SKM-1 treated with dmso at 0.1 percent for 144 hours (cell line): ENCODE results near the gene SPAG5.

Source experiments
- DNase-seq: peaks from one replicate; lab custom pipeline; 2025; ENCODE audit not compliant: unreplicated experiment; lab: John Stamatoyannopoulos, UW

SPAG5 gene

DNA sequence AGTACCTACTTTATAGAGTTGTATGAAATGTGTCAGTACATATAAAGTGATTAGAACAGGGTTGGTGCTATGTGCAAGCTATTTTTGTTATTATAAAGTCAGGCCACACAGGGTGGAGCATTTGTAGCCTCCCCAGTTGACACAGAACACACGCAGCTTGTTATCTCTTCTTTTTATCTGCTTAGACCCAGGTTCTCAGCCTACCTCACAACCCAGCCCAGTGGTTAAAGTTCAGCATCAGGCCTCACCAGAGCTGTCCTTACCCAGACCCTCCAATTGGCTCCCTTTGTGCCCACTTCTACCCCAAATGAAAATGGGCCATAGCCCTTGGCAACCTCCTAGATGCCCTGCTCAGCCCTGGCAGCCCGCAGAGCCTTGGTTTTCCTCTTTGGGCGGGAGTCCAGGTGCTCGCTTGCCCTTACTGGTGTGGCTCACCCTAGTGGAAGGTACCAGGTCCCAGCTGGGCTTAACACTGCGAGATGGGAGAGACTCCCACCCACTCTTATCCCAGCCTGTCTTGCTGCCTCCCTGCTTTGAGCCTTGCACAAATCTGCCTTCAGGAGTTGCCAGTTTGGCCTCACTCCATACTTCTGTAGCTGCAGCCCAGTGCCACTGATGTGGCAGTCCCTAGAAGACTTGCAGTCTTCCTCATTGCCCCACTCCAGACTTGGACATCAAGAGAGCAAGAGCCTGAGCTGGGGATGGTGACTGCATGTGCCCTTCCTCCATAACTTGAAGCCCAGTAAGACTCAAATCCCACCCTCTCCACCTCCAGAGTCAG lies 26.4 kb downstream of the SPAG5 start:
- DNase-seq: no peak

DNA sequence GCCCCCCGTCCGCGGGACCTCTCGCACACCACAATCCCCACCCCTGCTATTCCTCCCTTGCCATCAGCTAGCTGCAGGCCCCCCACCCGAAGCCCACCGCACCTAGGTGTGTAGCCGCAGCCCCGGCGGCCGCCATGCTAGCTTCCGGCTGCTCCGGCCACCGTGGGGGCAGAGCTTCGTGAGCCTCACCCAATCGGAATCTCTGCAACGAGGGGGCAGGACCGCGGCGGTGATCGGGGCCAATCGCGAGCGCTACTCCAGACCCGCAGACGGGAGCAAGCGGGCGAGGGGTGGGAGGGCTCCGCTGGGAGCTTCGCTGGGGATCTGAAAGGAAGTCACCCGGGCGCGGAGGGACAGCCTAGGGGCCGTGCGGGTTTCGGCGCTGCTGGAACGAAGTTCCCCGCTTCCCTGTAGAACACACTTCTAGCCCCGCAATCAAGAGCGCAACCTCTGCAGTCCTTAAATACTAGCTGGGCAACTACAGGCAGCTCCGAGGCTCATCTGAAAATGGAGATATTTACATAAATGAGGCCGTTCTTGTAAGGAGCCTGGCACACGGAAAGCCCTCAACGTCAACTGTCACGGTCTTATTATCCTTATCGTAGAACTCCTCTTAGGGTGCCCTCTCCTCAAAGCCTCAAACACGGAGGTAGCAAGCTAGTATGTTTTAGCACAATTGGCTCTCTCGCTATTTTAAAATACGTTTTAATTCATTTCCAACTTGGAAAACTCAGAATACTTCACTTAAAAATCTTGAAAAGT lies 27.3 kb downstream of the SPAG5 start, which contains the start of gene PIGS:
TSS of gene PIGS (minus strand) at position 164 of the 762 bp plus-strand sequence. CDS start at position 136, 28 bp downstream.
- peak; percentile 87 for DNase-seq

DNA sequence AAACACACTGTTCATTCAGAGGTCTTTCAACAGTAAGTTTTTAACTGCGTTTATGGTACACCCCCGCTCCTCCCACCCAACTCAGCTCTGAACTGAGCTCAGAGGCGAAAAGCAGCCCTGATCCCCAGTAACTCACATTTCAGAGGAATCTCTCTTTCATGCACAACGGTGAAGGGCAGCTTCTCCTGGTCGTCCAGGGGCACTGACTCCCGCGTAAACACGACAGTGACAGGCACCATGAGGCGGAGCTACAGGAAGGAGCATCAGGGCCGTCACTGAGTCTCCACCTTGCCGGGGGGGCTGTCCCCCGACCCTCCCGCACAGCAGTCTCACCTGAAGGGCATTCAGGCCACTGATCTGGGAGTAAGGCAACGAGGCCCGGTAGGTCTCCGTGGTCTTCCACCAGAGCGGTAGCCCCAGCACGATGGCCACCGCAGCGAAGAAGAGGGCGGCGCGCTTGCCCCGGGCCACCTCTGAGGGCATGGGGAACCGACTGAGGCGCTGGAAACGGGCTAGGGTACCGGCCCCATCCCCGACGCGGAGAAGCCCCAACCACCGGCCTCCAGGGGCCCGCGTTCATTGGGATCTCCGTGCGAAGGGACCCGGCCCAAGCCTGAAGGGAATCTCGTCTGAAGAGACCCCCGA lies 28.0 kb downstream of the SPAG5 start:
- DNase-seq: peak; percentile 7

DNA sequence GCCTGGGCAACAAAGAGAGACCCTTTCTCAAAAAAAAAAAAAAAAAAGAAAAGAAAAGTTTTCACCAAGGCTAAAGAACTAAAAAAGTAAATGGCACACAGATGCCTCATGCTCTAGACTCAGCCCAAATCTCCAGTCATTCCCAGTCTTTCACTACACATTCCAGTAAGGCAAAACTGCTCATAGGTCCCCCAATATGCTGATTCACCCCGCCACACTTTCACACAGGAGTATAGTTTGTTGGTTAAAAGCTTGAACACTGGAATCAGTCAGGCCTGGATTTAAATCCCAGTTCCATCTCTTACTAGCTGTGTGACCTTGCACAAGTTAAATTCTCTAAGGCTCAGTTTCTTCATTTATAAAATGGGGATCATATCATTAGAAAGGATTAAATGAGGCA lies 29.4 kb downstream of the SPAG5 start:
- no peak for DNase-seq

DNA sequence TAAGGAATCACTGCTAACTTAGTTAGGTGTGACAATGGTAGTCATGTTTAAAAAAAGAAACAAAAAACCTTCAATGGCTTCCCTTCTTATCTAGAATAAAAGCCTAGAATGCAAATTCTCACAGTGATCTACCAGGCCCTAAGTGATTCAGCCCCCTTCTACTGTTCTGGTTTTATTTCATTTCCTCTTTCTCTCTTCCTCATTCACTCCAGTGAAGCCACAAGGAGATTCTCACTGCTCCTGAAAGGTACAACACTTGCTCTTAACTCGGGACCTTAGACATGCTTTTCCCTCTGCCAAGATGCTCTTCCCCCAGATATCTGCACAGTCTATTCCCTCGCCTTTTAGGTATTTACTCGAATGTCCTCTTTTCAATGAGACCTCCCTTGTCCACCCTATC lies 31.2 kb downstream of the SPAG5 start:
- peak; percentile 70 for DNase-seq

DNA sequence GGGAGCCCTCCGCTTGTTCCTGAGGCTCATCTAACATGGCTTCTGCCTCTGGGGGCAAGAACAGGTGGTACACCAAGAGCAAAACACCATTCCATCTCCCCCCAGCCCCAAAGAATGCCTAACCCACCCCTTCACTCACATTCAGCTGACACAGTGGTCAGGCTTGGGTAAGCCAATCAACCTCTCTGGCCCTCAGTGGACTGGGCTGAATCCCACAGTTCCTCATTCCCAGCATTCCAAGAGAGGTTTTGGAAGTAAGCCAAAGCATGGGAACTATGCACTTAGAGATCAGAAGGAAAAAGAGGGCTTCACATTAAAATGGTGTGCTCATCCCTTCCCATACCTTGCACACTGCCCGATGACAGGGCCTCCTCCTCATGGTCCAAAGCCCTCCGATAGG lies 35.4 kb downstream of the SPAG5 start:
- DNase-seq: no peak

DNA sequence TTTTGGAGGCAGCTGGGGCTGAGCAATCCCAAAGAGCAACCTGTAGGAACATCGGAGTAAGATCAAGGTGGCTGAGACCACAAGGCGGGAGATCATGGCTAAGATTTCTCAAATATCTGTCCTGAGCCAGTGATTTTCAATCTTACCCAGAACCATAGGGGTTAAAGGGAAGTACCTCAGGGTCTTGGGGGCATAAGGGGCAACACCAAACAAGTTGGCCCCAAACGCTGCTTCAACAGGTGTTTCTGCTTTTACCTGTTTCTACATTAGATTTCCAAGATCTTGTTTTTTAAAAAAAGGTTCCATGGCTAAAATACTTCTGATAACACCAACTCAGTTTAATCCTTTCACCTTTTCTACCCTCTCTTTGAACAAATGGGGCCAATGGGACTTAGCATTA lies 43.8 kb downstream of the SPAG5 start:
- DNase-seq: no peak

DNA sequence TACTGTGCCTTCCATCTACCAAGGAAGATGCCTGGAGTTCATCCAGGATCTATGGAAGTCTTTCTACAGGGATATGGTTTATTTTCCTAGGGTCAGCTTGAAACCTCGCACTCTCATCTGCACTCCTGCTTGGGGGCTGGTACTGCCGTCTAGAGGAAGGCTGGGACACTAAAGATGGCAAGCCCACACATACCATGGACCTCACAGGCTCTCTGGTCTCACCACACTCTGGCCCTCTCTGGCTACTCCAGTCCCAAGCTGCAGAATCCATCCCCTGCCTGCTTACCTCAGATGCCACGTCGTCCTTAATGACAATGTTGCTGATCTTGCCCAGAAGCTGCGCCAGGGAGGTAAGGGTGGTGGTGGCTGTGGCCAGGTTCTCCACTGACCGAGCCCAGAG lies 44.3 kb downstream of the SPAG5 start:
- DNase-seq: no peak

DNA sequence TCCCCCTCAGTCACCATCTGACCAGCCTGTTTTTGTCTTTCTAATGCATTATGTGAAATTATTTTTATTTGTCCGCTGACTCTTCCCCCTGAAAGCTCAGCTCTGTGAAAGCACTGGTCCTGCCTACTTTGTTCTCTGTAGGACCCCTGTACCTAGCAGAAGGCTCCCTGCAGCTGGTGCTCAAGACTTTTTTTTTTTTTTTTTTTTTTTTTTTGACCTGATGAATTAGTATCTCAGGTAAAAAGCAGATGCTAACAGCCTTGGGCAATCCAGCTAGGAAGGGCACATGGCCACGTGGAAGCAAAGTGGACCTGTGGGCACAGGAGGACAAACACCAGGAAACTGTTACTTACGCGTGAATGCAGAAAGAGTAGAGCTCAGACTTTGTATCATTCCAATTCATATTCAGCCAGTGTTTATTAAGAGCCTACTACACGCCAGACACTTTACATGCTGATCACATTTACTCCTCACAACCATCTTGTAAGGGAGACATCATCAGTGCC lies 45.8 kb downstream of the SPAG5 start:
- no peak for DNase-seq

DNA sequence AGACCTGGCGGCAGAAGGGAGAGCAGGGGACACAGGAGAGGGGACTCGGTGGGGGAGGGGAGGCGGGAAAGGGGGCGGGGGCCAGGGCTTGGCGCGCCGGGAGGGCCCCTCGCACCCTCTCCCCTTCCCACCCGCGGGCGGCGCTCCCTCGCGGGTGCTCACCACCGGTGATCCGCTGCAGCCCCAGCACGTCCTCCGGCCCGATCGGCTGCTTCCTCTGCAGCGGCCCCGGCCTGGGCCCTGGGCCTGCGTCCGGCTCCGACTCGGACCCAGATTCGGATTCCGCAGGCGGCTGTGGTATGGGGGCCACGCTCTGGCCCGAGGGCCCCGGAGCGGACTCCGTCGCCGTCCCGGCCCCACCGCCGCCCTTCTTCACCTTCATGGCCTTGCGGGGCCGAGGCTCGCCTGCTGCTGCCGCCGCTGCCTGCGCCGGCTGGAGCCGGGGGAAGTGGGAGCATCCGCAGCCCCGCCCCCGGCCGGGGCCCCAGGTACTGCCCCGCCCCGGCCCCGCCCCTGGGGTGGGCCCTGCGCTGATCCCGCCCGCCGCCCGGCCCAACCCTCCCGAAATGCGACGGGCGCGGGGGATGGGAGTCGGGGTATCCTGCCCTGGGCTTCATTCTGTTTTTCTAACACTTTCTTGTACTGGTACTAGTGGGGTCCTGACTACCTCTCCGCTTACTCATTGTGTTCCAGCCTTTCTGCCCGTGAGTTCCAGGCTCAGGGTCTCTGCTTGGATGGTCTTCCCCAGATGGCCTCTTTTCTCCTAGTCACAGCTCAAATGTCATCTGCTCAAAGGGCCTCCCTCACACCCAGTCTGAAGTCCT lies 46.4 kb downstream of the SPAG5 start, which contains the start of gene UNC119:
TSS of gene UNC119 (minus strand) at position 449 of the 824 bp plus-strand sequence. CDS start at position 382, 67 bp downstream.
- DNase-seq: peak; percentile 25

DNA sequence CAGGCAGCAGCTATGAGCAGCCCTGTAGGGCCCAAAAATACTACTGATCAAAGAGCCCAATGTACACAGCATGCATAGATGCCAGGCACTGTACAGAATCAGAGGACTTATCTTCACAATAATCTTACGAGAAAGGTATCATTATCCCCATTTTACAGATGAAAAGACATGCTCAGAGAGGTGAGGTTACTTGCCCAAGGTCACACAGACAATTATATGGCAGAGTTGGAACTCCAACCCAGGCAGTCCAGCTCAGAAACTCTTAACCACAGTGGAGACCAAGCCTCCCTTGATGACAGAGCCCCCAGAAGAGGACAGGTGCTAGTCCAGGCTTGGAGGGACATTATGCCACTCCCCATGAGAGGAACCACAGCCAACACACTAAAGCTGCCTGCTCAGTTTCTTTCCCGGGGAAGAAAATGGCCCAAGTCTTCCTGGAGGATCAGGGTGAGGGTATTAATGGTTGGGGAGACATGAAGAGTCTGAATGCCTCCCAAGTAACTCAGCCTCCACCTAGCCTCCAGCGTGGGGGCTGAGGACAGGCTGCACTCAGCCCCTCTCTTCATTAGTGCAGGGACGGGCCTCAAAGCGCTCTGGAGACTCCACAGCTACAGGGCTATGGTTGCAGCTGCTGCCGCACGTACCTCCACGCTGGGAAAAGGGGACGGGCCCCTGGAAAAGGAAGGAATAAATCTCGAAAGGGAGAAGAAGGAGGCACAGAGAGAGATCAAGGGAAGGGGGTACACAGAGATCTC lies 47.2 kb downstream of the SPAG5 start:
- no peak for DNase-seq

DNA sequence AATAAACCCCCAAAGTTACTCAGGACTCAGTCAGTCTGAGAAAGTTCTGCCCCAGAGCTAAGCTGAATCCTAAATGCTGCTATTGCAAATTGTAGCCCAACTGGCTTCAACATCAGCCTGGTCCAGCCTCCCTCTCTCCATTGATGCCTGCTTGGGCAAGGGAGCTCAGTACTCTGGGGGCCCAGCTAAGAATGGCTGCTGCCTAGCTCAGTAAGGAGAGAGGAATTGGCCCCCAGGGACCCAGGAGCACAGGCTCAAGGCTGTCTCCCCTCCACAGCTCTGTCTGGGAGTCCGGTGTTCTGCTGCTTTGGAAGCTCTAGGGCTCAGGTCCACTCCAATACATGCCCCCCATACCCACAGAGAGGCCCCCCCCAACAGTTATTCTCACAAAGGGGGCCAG lies 48.0 kb downstream of the SPAG5 start:
- no peak for DNase-seq

DNA sequence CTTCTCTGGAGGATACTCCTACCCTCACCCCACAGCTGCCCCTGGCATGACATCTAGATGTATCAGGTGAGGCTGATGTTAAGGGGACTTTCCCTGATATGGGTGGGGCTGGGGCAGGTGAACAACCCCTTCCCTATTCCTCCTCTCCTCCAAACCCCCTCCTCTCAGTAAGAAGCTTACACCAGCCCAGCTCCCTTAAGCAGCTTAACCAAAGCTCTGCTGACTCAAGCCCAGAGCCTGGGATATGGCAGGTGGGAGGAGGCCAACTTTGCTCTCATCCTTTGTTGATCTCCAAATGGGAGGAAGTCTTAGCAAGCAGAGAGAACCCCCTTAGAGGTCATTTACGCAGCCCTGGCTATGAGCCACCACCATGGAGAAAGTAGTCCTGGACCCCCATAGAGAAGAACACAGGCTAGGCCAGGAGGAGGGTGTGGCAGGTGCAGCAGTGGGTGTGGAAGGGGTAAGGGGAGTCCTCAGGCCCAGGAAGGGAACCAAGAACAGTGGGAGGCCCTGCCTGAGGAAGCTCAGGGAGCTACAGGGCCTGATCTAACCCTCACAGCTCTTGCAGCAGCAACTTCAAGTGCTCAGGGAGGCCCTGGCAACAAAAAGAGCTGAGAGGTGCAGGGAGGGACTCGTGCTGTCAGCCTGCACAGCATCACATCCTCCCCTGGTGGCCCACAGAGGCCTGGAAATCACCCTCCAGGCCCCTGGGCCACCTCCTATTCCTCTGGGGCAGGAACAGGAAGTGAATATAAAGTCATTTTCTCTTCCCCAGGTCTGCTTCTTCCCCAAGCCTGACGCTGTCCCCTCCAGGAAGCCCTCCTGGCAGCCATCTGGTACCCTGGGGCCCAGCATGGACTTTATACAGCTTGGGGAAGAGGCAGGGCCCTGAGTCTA lies 49.3 kb downstream of the SPAG5 start:
- peak; percentile 38 for DNase-seq

DNA sequence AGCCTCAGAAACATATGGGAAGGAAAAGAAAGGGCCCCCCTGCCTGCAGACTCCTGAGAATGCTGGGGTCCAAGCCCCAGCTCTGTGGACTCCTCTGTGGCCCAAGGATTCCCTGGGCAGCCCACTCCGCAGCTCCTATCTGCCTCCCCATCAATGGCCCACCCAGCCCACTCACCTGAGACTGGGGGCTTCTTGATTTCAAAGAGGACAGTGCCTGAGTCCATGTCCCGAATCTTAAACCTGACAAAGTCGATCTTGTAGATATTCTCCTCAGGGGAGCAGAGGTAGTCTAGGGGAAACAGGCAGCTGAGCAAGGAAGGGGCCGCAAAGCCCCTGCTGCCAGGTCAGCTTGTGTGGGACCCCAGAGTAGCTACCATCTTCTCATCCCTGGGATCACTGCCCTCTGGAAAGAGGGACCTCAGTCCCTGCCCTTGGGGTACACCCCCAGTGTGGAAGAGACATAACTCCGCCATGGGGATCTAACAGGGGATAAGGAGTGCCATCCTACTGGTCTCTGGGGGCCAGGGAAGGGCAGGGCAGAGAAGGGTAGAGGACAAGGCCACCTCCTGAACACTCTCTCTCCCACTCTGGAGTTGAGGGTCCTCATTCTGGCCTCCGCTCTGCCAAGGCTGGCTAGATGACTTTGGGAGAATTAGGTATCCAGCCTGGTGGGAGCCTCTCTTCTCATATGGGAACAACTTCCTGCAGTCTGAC lies 50.3 kb downstream of the SPAG5 start:
- DNase-seq: no peak

DNA sequence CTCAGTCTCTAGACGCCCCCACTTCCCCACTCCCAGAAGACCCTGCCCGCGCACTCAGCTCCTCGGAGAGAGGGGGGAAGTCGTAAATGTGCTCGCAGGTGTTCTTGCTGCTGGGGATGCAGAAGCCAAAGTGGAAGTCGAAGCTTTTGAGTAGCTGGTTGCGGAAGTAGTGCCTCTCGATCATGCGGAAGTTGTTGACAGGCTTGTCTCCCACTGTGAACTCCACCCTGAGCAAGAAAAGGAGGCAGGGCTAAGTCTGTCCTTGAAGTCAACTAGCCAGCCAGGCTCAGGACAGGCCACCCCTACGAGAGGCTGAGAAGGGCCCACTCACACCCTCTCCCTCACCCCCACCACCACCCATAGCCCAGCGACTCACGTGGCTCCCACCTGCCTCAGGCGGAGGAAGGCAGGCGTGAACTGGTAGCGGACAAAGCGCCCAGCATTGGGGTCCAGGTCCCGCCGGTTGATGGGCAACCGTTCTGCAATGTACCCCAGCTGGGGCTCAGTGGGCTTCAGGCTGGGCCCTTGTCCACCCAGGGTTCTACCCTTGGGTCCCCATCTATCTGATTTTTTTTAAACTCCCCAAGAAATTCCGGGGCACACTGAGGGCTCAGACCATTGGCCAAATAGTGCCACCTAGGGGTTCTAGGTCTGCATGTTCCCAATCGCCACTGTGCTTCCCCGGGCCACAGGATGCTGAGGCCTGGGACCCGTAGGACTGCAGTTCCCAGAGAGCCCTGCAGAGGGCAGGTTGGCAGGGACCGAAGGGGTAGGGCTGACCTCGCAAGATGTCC lies 51.0 kb downstream of the SPAG5 start:
- DNase-seq: peak; percentile 64

DNA sequence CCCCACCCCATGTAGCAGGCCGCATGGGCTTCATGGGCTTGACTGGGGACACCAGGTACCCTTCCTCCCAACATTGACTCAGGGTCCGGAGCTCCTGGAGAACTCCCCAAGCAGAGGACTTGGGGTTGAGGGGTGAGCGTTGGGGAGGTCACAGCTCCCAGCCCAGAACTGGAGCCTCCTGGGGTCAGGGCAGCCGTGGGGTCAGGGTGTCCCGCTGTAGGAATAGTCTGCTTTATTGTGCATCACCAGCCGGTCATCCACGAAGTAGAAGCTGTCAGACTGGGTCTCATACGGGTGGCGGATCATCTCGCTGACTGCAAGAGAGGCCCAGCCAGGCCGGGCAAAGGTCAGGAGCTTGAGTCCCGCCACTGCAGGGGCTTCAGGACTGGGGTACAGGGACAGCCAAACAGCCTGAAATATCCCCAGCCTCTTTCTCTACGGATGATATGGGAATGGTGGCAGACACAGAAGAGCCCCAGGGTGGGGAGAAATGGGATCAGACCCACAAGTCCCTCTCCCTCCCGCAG lies 51.7 kb downstream of the SPAG5 start:
- no peak for DNase-seq

DNA sequence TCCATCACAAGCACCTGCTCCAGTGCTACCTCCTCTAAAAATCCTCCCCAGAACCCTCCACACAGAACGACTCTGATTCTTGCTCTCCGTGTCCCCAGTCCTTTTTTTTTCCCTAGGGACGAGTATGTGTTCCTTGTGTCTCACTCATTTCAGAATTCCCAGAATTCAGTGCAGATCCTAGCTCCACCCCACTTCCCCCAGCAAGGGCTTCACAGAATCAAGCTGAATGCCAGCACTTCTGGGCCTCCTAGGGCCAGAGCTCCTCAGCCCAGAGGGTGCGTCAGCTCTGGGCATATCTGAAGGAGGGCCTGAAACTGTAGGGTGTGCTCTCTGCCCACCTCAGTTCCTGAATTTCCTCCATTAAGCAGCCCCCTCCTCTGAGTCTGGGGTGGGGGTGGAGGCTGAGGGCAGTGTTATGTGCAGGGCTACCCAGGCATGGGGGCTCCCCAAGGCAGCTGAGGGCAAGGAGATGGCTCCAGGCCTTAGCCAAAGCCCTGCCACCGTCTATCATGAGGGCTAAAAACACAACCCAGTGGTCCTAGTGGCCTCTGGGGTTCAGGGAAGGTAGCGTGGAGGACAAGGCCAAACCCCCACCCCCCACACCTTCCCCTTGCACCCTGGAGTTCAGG lies 52.9 kb downstream of the SPAG5 start:
- no peak for DNase-seq
